Fibroblast of skin of back (primary cell): ENCODE results near the gene SMIM7. TPM values are rescaled to one million over a fixed set of nuclear protein-coding genes. Genes with fewer than 3 reads are reported as not detected.
"Not testable (repeated sequence)": the region's sequence is repeated elsewhere in the genome, so short reads cannot be mapped to it uniquely, and the experiment has no call there.

Experiments used
- DNase-seq: peaks from one replicate; pipeline ENCODE4 v3.0.0-alpha.2; 2013
- polyA plus RNA-seq, 2 experiments: library from polyadenylated mRNA; unstranded; fragments of 120-200 nt; gene quantifications; one replicate each; pipeline ENCODE4 v1.2.1, GENCODE V29; 2013; ENCODE audit not compliant: insufficient read length in 2 of 2

The SMIM7 gene
- 54.7 TPM for polyA plus RNA-seq (2013, experiment 1 of 2; ENCODE audit: insufficient read length)
- 44.2 TPM for polyA plus RNA-seq (2013, experiment 2 of 2; ENCODE audit: insufficient read length)

GRCh38 chr19:16659832-16660708 lies at the start of gene SMIM7:
Gene SMIM7 (minus strand): TSS chr19:16660144. CDS start chr19:16660110, 34 bp downstream.
- DNase-seq = peak; percentile 99

- no peak for DNase-seq
These were observed 43.7 kb upstream of the SMIM7 start for GRCh38 chr19:16703677-16704076.

- DNase-seq = no peak
These were observed 42.2 kb upstream of the SMIM7 start for GRCh38 chr19:16702123-16702522.

GRCh38 chr19:16698914-16699313 lies 39.0 kb upstream of the SMIM7 start:
- DNase-seq = no peak

GRCh38 chr19:16688084-16688483 lies 28.1 kb upstream of the SMIM7 start:
- DNase-seq = no peak

- no peak for DNase-seq
These were observed 24.3 kb upstream of the SMIM7 start for GRCh38 chr19:16684216-16684615.

- DNase-seq = no peak
These were observed 22.6 kb upstream of the SMIM7 start for GRCh38 chr19:16682539-16682938.

- DNase-seq = no peak
These were observed 19.9 kb upstream of the SMIM7 start for GRCh38 chr19:16679811-16680210.

GRCh38 chr19:16678498-16678897 lies 18.6 kb upstream of the SMIM7 start:
- no peak for DNase-seq

- DNase-seq = no peak
These were observed 17.1 kb upstream of the SMIM7 start for GRCh38 chr19:16677055-16677454.

- DNase-seq = no peak
These were observed 16.3 kb upstream of the SMIM7 start for GRCh38 chr19:16676101-16676798.

- not testable (repeated sequence) for DNase-seq
These were observed 13.9 kb upstream of the SMIM7 start for GRCh38 chr19:16673839-16674238.

GRCh38 chr19:16673231-16673630 lies 13.3 kb upstream of the SMIM7 start:
- DNase-seq = no peak

- DNase-seq = no peak
These were observed 11.8 kb upstream of the SMIM7 start for GRCh38 chr19:16671652-16672274.

- DNase-seq = no peak
These were observed 10.3 kb upstream of the SMIM7 start for GRCh38 chr19:16670291-16670690.

- not testable (repeated sequence) for DNase-seq
These were observed 8.8 kb upstream of the SMIM7 start for GRCh38 chr19:16668702-16669101.

- no peak for DNase-seq
These were observed 8.2 kb upstream of the SMIM7 start for GRCh38 chr19:16668176-16668575.

- DNase-seq = no peak
These were observed 1.6 kb upstream of the SMIM7 start for GRCh38 chr19:16661480-16662034.

GRCh38 chr19:16660763-16661479 lies 977 bp upstream of the SMIM7 start, which contains the start of gene TMEM38A:
Gene TMEM38A (plus strand): TSS chr19:16661139. CDS start chr19:16661218, 79 bp downstream.
- DNase-seq = no peak

- DNase-seq = no peak
These were observed 496 bp downstream of the SMIM7 start for GRCh38 chr19:16659464-16659831.

GRCh38 chr19:16657384-16657783 lies 2.6 kb downstream of the SMIM7 start:
- no peak for DNase-seq

GRCh38 chr19:16655727-16656126 lies 4.2 kb downstream of the SMIM7 start:
- no peak for DNase-seq
